CD4-positive, alpha-beta T cell treated with Interleukin-21 for 1 hour (primary cell): Measurements from ENCODE around the gene JARID2.
A peak's percentile ranks its signal among the peaks of the same experiment; 100 is the strongest.

ENCODE experiments used
- DNase-seq: peaks from one replicate; pipeline ENCODE4 v3.0.0-alpha.2; 2020

Gene JARID2

GRCh38 chr6:15382712-15383111 lies 136.8 kb downstream of the JARID2 start:
- DNase-seq, result no peak

- DNase-seq, result no peak
Observed at GRCh38 chr6:15384901-15385300, 139.0 kb downstream of the JARID2 start.

- no peak for DNase-seq
Observed at GRCh38 chr6:15385521-15385920, 139.7 kb downstream of the JARID2 start.

- DNase-seq, result no peak
Observed at GRCh38 chr6:15386110-15386755, 140.4 kb downstream of the JARID2 start.

- DNase-seq, result no peak
Observed at GRCh38 chr6:15386756-15387112, 140.9 kb downstream of the JARID2 start.

- DNase-seq, result no peak
Observed at GRCh38 chr6:15387118-15387517, 141.2 kb downstream of the JARID2 start.

- DNase-seq, result no peak
Observed at GRCh38 chr6:15389084-15389764, 143.4 kb downstream of the JARID2 start.

GRCh38 chr6:15389765-15390723 lies 144.2 kb downstream of the JARID2 start:
- DNase-seq, result peak; percentile 26

GRCh38 chr6:15391500-15391899 lies 145.6 kb downstream of the JARID2 start:
- DNase-seq, result no peak

- DNase-seq, result no peak
Observed at GRCh38 chr6:15392182-15392581, 146.3 kb downstream of the JARID2 start.

GRCh38 chr6:15393605-15394004 lies 147.7 kb downstream of the JARID2 start:
- DNase-seq, result no peak

GRCh38 chr6:15395087-15395486 lies 149.2 kb downstream of the JARID2 start:
- no peak for DNase-seq

- DNase-seq, result no peak
Observed at GRCh38 chr6:15396808-15397207, 150.9 kb downstream of the JARID2 start.

GRCh38 chr6:15398633-15399275 lies 152.9 kb downstream of the JARID2 start:
- DNase-seq, result no peak

GRCh38 chr6:15399641-15400470 lies 154.0 kb downstream of the JARID2 start:
- DNase-seq, result no peak

- no peak for DNase-seq
Observed at GRCh38 chr6:15400572-15401004, 154.7 kb downstream of the JARID2 start.

GRCh38 chr6:15401120-15401519 lies 155.3 kb downstream of the JARID2 start:
- no peak for DNase-seq

GRCh38 chr6:15401769-15402250 lies 155.9 kb downstream of the JARID2 start:
- no peak for DNase-seq

- DNase-seq, result no peak
Observed at GRCh38 chr6:15402406-15403045, 156.7 kb downstream of the JARID2 start.

GRCh38 chr6:15403094-15403755 lies 157.4 kb downstream of the JARID2 start:
- no peak for DNase-seq

- DNase-seq, result no peak
Observed at GRCh38 chr6:15404685-15404980, 158.8 kb downstream of the JARID2 start.
